CD14-positive monocyte (primary cell): ENCODE measurements around the gene USP47. TPM values are rescaled to one million over a fixed set of nuclear protein-coding genes. Genes with fewer than 3 reads are reported as not detected.

Experiments used
- DNase-seq, 3 donors: peaks; one replicate each; pipeline ENCODE4 v3.0.0-alpha.2; 2011 to 2022
- H2AFZ ChIP-seq: 2 replicates; pipeline ENCODE4 v1.6.0; 2012; ENCODE audit warnings: mild to moderate bottlenecking, low read depth, low read length, inconsistent platforms; ENCODE audit not compliant: insufficient read depth, poor library complexity, severe bottlenecking
- H3K27ac ChIP-seq, 2 donors: 1 replicate in 1 of 2; 2 replicates in 1 of 2; pipeline ENCODE4 v1.5.1; 2012 to 2013; ENCODE audit warnings: low read length in 2 of 2, control low read depth in 1 of 2, inconsistent platforms in 1 of 2, low read depth in 1 of 2, mild to moderate bottlenecking in 1 of 2
- H3K27me3 ChIP-seq, 2 donors: one replicate each; pipeline versions ENCODE4 v1.6.0 to v1.6.1; 2011 to 2013; ENCODE audit warnings: low read length in 2 of 2; ENCODE audit not compliant: control insufficient read depth in 2 of 2, insufficient read depth in 2 of 2
- H3K36me3 ChIP-seq, 2 donors: replicated peaks in 1 of 2; 1 replicate in 1 of 2; 2 replicates in 1 of 2; pipeline versions ENCODE4 v1.5.1 to v1.6.1; 2012 to 2013; ENCODE audit warnings: low read length in 2 of 2, control low read depth in 1 of 2, inconsistent platforms in 1 of 2, mild to moderate bottlenecking in 1 of 2; ENCODE audit not compliant: insufficient read depth in 2 of 2, control insufficient read depth in 1 of 2
- H3K4me1 ChIP-seq, 2 donors: 1 replicate in 1 of 2; 2 replicates in 1 of 2; pipeline versions ENCODE4 v1.5.1 to v1.6.1; 2012 to 2013; ENCODE audit warnings: low read length in 2 of 2, control low read depth in 1 of 2, inconsistent platforms in 1 of 2, mild to moderate bottlenecking in 1 of 2, moderate library complexity in 1 of 2; ENCODE audit not compliant: insufficient read depth in 2 of 2, control insufficient read depth in 1 of 2
- H3K4me2 ChIP-seq: replicated peaks from 2 replicates; pipeline ENCODE3; 2012; ENCODE audit warnings: low read length, moderate library complexity, mild to moderate bottlenecking; ENCODE audit not compliant: poor library complexity, severe bottlenecking; ENCODE audit errors: extremely low read depth
- H3K4me3 ChIP-seq, 3 experiments: fragments of 200-600 bp in 1 of 3; sonication (generic) in 1 of 3; replicated peaks in 1 of 3; 1 replicate in 2 of 3; 2 replicates in 1 of 3; pipeline ENCODE4 v1.5.1; 2011 to 2013; ENCODE audit warnings: low read length in 3 of 3, mild to moderate bottlenecking in 3 of 3, control low read depth in 2 of 3, low read depth in 2 of 3, inconsistent platforms in 1 of 3, moderate library complexity in 1 of 3
- H3K79me2 ChIP-seq: 2 replicates; pipeline ENCODE4 v1.6.0; 2012; ENCODE audit warnings: mild to moderate bottlenecking, control low read depth, inconsistent platforms, low read length, moderate library complexity; ENCODE audit not compliant: insufficient read depth
- H3K9ac ChIP-seq: 2 replicates; pipeline ENCODE4 v1.6.0; 2017; ENCODE audit warnings: low read length, mild to moderate bottlenecking; ENCODE audit not compliant: insufficient read depth, poor library complexity, severe bottlenecking
- H3K9me3 ChIP-seq, 2 donors: replicated peaks in 1 of 2; 1 replicate in 1 of 2; 2 replicates in 1 of 2; pipeline versions ENCODE4 v1.5.1 to v1.6.1; 2012 to 2013; ENCODE audit warnings: low read length in 2 of 2, control low read depth in 1 of 2; ENCODE audit not compliant: control insufficient read depth in 1 of 2, insufficient read depth in 1 of 2
- H4K20me1 ChIP-seq: 2 replicates; pipeline ENCODE4 v1.6.0; 2012; ENCODE audit warnings: mild to moderate bottlenecking, low read length, control low read depth, moderate library complexity; ENCODE audit not compliant: insufficient read depth
- H3K27ac Mint-ChIP-seq, 7 donors: one replicate each; pipeline ENCODE4 v1.8.0; 2020; ENCODE audit warnings: mild to moderate bottlenecking in 7 of 7, mixed read lengths in 7 of 7, moderate library complexity in 6 of 7, inconsistent platforms in 2 of 7
- H3K27me3 Mint-ChIP-seq, 3 donors: one replicate each; pipeline ENCODE4 v1.8.0; 2021 to 2022; ENCODE audit warnings: low read depth in 3 of 3, mild to moderate bottlenecking in 3 of 3, mixed read lengths in 3 of 3, moderate library complexity in 3 of 3, inconsistent platforms in 1 of 3
- H3K36me3 Mint-ChIP-seq, 2 donors: one replicate each; pipeline ENCODE4 v1.8.0; 2020; ENCODE audit warnings: mixed read lengths in 2 of 2, inconsistent platforms in 1 of 2, mild to moderate bottlenecking in 1 of 2
- H3K4me1 Mint-ChIP-seq: one replicate; pipeline ENCODE4 v1.8.0; 2020; ENCODE audit warnings: mild to moderate bottlenecking, mixed read lengths
- H3K4me3 Mint-ChIP-seq, 2 donors: one replicate each; pipeline ENCODE4 v1.8.0; 2020; ENCODE audit warnings: mild to moderate bottlenecking in 2 of 2, mixed read lengths in 2 of 2, moderate library complexity in 1 of 2
- H3K9me3 Mint-ChIP-seq, 7 donors: one replicate each; pipeline ENCODE4 v1.8.0; 2020 to 2022; ENCODE audit warnings: mixed read lengths in 7 of 7, mild to moderate bottlenecking in 6 of 7, moderate library complexity in 6 of 7, inconsistent platforms in 2 of 7
- WGBS: methylation state at CpG from one replicate; pipeline ENCODE4 v1.1.5; 2013; ENCODE audit warnings: missing lambda C conversion rate; ENCODE audit not compliant: insufficient coverage; 5-methylcytosine and 5-hydroxymethylcytosine counted together
- intact Hi-C, 2 donors: fragments of 100-400 bp; cut with micrococcal nuclease; formaldehyde crosslinking; loops; one replicate each; pipeline versions ENCODE4 v1.15.0 to v1.15.1; 2023
- polyA plus RNA-seq, 3 donors: library from polyadenylated mRNA; depleted of rRNA in 1 of 3; unstranded in 2 of 3; stranded (reverse) in 1 of 3; fragments of 300-500 nt in 2 of 3; fragments of >200 nt in 1 of 3; fragmentation: Illumina TruSeq in 2 of 3; gene quantifications; 1 replicate in 2 of 3; 2 replicates in 1 of 3; pipeline ENCODE4 v1.2.3, GENCODE V29; 2012 to 2021
- TF ChIP-seq, protein P1 (sequence below): fragments of 200-600 bp; IDR thresholded peaks from one replicate; pipeline ENCODE4 v1.8.0; 2022; ENCODE audit warnings: antibody characterized with exemption, mild to moderate bottlenecking

The USP47 gene
- polyA plus RNA-seq, 3 donors = 8.1 to 17.5 (median 10.5) TPM

DNA sequence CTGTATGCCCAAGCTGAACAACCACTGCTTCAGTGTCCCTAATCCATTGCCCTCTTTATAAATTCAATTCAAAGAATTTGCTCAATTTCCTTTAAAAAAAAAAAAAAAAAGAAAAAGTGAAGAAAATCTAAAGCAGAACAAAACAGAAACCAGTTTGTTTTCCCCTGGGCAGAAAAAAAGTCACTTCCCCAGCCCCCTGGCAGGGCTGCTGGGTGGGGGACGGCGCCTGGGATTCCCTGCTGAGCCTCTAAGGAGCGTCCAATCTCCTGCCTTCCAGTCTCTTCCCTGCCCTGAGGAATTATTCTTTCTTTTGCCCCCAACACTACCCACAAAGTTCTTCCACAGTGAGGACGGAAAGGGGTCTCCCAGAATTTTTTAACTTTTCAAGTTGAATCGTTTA is 142.8 kb downstream of the USP47 start:
- H3K27ac Mint-ChIP-seq = no peak overlapping the region
- WGBS = 0% methylated on average over 1 of the region's 5 CpGs

DNA sequence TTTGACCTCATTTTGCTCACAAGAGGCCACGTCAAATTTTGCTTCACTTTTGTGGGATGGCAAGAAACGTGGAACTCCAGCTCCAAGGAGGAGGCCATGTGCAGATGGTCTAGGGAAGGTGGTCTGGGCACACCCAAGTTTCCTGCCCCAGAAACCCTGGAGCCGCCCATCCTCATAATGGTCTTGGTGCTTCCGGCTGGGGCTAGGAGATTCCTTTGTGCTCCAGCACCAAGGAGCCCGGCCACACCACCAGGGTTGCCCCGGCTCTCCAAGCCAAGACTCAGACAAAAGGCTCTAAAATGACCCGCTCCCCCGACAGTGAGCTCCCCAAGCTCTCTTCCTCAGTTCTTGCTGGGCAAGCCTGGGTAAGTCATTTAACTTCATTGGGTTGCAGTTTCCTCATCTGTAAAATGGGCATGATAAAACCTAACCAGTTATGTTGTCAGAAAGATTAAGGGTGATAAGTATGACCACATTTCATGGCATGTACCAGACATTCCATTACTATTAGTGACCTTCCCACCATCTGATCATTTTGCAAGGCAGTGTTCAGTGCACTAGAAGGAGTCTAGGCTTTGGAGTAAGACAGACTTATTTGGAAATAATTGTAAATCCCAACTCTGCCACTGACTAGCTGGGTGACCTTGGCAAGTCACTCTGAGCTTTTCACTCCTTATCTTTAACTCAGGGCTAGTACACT is 143.4 kb downstream of the USP47 start:
- H2AFZ ChIP-seq = no peak overlapping the region
- Mint-ChIP-seq H3K4me1 (peaks cover 4% of the 10 kb centered on the region), H3K36me3 (no peaks in the 10 kb centered on the region), H3K27ac (no peak overlapping the region), H3K4me3 (no peak overlapping the region), H3K27me3 (peaks cover 0 to 4% (median 0%) of the 10 kb centered on the region in 3 donors), H3K9me3 (peaks cover 0 to 7% (median 2%) of the 10 kb centered on the region in 7 donors)
- DNase-seq = no peak
- WGBS = 95% methylated on average over 7 of the region's 8 CpGs
- H4K20me1 ChIP-seq = no peaks in the 10 kb centered on the region
- H3K9me3 ChIP-seq = peaks cover 0 to 7% of the 10 kb centered on the region in 2 donors
- H3K4me3 ChIP-seq = no peak overlapping the region
- no peak overlapping the region for H3K27ac ChIP-seq
- H3K27me3 ChIP-seq = no peaks in the 10 kb centered on the region
- no peak overlapping the region for H3K4me2 ChIP-seq
- TF ChIP-seq, protein P1, sequence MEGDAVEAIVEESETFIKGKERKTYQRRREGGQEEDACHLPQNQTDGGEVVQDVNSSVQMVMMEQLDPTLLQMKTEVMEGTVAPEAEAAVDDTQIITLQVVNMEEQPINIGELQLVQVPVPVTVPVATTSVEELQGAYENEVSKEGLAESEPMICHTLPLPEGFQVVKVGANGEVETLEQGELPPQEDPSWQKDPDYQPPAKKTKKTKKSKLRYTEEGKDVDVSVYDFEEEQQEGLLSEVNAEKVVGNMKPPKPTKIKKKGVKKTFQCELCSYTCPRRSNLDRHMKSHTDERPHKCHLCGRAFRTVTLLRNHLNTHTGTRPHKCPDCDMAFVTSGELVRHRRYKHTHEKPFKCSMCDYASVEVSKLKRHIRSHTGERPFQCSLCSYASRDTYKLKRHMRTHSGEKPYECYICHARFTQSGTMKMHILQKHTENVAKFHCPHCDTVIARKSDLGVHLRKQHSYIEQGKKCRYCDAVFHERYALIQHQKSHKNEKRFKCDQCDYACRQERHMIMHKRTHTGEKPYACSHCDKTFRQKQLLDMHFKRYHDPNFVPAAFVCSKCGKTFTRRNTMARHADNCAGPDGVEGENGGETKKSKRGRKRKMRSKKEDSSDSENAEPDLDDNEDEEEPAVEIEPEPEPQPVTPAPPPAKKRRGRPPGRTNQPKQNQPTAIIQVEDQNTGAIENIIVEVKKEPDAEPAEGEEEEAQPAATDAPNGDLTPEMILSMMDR = no peak
- intact Hi-C loops = no loop called here
- no peaks in the 10 kb centered on the region for H3K79me2 ChIP-seq
- no peak overlapping the region for H3K9ac ChIP-seq
- H3K36me3 ChIP-seq = no peaks in the 10 kb centered on the region
- no peaks in the 10 kb centered on the region for H3K4me1 ChIP-seq

More for the DNA sequence above, 142.8 kb downstream of the USP47 start:
- TF ChIP-seq, protein P1 = no peak
- no peak overlapping the region for H2AFZ ChIP-seq
- Mint-ChIP-seq H3K4me3 (no peak overlapping the region), H3K4me1 (peaks cover 4% of the 10 kb centered on the region), H3K9me3 (peaks cover 0 to 7% (median 2%) of the 10 kb centered on the region in 7 donors), H3K27me3 (peaks cover 0 to 4% (median 0%) of the 10 kb centered on the region in 3 donors), H3K36me3 (no peaks in the 10 kb centered on the region)
- no peaks in the 10 kb centered on the region for H4K20me1 ChIP-seq
- H3K79me2 ChIP-seq = no peaks in the 10 kb centered on the region
- H3K27ac ChIP-seq = no peak overlapping the region
- H3K9me3 ChIP-seq = peaks cover 0 to 7% of the 10 kb centered on the region in 2 donors
- no peaks in the 10 kb centered on the region for H3K36me3 ChIP-seq
- H3K4me1 ChIP-seq = no peaks in the 10 kb centered on the region
- no peaks in the 10 kb centered on the region for H3K27me3 ChIP-seq
- H3K4me3 ChIP-seq = no peak overlapping the region
- no peak overlapping the region for H3K4me2 ChIP-seq
- no peak for DNase-seq
- no peak overlapping the region for H3K9ac ChIP-seq
- intact Hi-C loops = no loop called here
